HG03558 (cell line): Measurements from ENCODE around the gene UBE2G1.
A peak's percentile ranks its signal among the peaks of the same experiment; 100 is the strongest.
"Not testable (repeated sequence)": the region's sequence is repeated elsewhere in the genome, so short reads cannot be mapped to it uniquely, and the experiment has no call there.

Source experiments
- ATAC-seq: cut with Tn5 transposase; IDR thresholded peaks from one replicate; pipeline ENCODE4 v1.9.1; 2021; ENCODE audit warnings: moderate number of reproducible peaks; ENCODE audit not compliant: unreplicated experiment; ENCODE audit errors: extremely low read depth

Gene UBE2G1

DNA sequence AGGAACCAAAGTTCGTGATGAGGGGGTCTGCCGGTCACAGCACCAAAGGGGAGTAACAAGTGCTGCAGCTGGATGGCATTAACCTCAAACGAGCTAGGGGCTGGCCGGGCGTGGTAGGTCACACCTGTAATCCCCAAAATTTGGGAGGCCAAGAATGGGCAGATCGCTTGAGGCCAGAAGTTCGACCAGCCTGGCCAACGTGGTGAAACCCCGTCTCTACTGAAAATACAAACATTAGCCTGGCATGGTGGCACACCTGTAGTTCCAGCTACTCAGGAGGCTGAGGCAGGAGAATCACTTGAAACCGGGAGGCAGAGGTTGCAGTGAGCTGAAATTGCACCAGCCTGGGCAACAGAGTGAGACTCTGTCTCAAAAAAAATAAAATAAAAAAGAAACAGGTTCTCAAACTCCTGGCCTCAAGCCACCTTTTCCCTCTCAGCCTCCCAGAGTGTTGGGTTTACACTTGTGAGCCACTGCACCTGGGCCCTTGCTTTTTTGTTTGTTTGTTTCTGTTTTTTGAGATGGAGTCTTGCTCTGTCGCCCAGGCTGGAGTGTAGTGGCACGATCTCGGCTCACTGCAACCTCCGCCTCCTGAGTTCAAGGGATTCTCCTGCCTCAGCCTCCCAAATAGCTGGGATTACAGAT lies 9.4 kb upstream of the UBE2G1 start:
- not testable (repeated sequence) for ATAC-seq

DNA sequence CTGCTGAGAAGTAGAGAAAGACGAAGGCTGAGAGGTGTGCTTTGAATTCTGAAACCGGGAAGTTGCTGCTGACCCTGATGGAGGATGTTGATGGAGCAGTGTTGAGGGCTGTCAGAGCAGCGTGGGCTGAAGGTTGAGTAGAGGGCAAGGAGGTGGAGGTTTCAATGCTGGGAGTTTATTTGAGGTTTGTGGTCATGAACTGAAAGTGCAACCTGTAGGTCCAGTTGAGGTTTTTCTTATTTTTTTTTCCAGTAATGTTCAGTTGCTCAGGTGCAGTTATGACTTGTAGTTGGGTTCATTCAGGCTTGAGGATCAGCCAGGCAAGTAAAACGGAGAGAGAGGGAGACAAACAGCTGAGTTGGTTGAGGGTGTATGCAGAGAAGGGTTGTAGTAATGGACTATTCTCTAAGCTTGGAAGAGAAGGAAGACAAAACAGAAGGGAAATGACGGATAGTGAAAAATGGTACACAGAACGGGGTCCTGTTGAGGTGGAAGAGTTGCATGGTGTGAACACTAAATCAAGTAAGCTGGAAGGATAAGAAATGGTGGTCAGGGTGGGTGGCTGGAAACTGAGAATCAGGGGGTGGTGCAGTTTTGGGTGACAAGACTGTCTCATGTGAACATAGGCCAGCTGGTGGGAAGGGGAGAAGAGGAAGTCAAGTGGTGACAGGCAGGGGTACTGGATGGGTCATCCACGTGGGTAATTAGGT lies 8.7 kb upstream of the UBE2G1 start:
- peak; percentile 56 for ATAC-seq

DNA sequence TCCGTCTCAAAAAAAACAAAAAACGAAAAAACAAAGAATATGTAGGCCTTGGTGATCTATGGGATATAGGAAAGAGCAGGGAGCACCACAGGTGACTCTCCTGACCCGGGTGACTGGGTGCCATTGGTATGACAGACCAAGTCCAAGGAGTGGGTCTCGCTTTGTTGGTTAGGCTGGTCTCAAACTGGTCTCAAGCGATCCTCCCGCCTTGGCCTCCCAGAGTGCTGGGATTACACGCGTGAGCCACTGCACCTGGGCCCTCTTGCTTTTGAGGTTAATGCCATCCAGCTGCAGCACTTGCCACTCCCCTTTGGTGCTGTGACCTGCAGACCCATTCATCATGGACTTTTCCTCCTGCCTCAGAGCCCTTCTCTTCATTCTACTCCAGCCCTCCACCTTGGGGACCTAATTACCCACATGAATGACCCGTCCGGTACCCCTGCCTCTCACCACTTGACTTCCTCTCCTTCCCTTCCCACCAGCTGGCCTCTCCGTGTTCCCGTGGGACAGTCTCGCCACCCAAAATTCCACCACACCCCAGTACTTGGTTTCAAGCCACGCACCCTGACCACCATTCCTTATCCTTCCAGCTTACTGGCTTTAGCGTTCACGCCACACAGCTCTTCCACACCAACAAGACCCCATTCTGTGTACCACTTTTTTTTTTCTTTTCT lies 3.2 kb upstream of the UBE2G1 start:
- no peak for ATAC-seq

DNA sequence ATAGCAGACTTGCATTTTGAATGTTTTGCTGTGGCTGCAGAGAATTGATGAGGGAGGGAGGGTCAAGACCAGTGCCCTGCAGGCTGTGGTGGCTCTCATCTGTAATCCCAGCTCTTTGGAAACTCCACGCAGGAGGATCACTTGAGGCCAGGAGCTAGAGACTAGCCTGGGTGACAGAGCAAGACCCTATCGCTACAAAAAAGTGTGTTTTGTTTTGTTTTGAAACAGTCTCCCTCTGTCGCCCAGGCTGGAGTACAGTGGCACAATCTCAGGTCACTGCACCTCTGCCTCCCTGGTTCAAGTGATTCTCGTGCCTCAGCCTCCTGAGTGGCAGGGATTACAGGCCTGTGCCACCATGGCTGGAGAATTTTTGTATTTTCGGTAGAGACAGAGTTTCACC lies 1.9 kb upstream of the UBE2G1 start:
- no peak for ATAC-seq

DNA sequence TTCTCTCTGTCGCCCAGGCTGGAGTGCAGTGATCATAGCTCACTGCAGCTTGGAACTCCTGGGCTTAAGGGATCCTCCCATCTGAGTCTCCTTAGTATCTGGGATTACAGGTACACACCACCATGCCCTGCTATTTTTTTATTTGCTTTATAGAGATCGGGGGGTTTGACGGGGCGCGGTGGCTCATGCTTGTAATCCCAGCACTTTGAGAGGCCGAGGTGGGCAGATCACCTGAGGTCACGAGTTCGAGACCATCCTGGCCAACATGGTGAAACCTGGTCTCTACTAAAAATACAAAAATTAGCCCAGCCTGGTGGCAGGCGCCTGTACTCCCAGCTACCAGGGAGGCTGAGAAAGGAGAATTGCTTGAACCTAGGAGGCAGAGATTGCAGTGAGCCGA lies 702 bp upstream of the UBE2G1 start:
- not testable (repeated sequence) for ATAC-seq

DNA sequence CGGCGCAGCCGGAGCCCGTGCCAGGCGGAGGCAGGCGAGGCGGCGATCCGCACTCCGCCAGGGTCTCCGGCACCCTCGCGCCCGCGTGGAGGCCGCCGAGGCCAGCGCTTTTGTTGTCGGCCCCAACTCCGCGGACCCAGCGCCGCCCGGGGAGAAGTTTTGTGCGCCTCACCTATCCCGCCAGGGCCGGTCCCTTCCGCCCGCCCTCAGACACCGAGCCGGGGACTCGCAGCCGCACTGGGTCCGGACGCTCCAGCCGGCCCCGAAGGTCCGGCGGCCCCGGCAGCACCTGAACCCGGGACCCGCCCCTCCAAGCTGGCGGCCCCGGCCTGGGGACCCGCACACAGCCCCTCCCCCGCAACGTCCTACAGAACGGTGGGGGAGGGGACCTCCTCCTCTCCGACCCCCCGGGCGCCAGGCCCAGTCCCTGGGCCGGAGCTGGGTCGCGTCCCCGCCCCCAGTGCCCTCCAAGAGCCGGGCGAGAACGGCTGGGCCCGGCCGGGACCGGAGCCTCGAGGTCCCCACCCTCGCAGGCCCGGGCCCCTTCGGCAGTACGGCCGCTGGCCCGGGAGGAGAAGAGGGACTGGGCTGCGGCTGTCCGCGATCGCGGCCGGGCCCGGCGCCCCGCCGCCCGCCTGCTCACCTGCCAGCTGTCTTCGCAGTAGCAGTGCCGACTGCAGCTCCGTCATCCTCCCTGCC lies 698 bp downstream of the UBE2G1 start:
- no peak for ATAC-seq

DNA sequence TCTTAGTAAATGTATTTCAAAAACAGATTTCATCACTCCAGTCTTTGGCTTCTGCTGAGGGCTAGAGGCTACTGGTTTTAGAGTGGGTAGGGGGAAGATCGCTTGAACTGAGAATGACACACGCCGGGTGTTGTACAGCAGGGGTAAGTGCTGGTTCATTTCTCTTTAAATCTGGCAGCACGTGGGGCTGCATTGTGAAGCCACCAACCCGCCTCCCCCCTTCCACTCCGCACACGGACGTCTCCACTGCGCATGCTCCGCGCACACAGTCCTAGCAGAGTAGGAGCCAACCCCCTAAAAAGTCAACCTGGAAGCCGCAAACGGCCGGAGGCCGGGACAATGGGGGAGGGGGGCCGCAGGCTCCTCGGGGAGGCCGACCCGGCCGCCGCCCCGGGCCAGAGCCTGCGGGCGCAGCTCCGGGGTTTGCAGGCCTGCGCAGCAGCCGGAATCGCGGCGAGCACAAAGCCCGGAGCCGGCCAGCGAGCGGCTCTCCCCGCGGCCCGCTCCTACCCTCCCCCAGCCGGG lies 1.3 kb downstream of the UBE2G1 start:
- ATAC-seq = peak; percentile 36

DNA sequence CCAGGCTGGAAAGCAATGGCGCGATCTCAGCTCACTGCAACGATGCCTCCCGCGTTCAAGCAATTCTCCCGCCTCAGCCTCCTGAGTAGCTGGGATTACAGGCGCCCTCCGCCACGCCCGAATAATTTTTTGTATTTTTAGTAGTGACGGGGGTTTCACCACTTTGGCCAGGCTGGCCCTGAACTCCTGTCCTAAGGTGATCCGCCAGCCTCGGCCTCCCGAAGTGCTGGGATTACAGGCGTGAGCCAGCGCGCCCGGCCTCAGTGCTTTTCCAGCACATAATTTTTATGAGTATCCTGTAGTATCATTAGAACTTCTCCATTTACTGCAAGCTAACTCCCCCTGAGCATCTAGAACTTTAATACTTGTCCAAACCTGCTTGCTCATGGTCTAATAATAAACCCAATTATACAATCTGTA lies 1.8 kb downstream of the UBE2G1 start:
- ATAC-seq = no peak

DNA sequence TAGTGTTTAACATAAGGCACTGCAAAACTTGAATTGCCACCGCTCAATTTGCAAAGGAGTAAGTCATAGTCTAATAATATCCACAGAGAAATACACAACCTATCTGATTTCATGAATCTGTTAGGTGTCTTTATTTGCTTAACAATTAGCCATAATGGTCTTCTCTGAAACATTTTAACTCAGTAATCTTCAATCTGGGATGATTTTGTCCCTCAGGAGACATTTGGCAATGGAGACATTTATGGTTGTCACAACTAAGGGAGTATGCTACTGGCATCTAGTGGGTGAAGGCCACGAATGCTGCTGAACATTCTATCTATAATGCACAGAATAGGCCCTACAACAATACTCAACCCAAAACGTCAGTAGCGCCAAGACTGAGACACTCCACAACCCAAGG lies 4.3 kb downstream of the UBE2G1 start:
- ATAC-seq = no peak

DNA sequence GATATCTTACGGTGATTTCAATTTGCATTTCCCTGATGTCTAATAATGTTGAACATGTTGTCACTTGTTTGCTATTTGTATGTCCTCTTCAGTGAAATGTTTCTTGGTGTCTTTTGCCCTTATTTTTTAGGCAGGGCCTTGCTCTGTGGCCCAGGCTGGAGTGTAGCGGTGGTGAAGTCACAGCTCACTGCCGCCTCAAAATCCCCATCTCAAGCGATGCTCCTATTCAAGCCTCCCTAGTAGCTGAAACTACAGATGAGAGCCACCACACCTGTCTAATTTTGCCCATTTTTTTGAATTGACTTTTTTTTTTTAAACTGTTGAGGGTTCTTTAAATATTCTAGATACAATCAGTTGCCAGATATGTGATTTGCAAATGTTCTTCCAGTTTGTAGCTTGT lies 8.3 kb downstream of the UBE2G1 start:
- no peak for ATAC-seq

DNA sequence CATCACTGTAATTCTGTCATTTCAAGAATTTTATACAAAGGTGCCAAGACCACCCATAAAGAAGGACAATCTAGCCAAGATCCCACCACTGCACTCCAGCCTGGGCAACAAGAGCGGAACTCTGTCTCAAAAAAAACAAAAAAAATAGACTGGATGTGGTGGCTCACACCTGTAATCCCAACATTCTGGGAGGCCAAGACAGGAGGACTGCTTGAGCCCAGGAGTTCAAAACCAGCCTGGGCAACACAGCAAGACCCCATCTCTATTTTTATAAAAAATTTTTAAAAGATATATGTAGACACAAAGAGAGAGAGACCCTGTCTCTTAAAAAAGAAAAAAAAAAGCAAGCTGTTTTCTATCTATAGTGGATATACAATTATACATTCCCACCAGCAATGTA lies 8.8 kb downstream of the UBE2G1 start:
- ATAC-seq = no peak

DNA sequence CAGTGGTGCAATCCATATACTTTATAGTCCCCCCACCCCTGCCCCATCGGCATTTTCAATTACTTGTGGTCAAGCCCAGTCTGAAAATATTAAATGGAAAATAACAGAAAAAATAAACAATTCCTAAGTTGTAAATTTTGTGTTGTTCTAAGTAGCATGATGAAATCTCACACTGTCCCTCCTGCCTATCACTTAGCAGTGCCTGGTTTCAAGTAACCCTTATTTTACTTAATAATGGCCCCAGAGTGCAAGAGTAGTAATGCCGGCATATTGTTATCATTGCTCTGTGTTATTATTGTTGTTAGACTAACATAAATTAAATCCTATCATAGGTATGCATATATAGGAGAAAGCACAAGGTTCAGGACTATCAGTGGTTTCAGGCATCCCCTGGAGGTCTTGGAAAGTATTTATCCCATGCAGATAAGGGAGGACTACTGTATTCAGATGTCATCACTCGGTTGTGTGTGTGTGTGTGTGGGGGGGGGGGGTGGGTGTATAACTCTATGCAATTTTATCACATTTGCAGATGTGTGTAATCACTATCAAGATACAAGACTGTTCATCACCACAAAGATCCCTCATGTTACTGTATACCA lies 9.3 kb downstream of the UBE2G1 start:
- no peak for ATAC-seq

DNA sequence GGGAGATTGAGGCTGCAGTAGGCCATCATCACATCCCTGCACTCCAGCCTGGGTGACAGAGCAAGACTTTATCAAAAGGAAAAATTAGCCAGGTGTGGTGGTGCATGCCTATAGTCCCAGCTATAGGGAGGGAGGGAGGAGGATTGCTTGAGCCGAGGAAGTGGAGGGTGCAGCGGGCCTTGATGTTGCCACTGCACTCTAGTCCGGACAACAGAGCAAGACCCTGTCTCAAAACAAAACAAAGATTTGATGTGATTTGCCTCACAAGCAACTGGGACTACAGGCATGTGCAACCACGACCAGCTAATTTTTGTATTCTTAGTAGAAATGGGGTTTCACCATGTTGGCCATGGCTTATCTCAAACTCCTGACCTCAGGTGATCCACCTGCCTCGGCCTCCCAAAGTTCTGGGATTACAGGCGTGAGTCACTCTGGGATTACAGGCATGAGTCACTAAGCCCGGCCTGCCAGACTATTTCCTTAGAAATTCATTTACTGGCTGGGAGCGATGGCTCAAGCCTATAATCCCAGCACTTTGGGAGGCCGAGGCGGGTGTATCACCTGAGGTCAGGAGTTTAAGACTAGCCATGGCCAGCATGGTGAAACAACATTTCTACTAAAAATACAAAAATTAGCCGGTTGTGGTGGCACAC lies 11.5 kb downstream of the UBE2G1 start:
- ATAC-seq = no peak

DNA sequence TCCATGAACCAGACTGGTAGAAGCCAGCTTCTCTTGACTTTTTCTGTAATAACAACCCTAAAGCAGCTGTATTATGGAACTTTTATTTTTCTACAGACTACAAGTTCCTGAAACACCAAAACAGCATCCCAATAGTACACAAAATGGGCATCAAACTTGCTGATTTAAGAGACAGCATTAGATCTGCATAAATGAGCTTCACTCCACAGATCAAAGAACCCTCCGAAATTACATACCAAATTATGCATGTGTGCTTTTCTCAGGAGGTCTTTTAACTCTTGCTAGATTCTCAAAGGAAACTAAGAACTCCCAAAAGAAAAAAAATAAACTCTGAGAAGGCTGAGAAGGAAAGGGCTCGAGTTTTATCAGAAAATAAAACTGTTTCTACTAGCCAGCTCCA lies 12.3 kb downstream of the UBE2G1 start:
- ATAC-seq = no peak

DNA sequence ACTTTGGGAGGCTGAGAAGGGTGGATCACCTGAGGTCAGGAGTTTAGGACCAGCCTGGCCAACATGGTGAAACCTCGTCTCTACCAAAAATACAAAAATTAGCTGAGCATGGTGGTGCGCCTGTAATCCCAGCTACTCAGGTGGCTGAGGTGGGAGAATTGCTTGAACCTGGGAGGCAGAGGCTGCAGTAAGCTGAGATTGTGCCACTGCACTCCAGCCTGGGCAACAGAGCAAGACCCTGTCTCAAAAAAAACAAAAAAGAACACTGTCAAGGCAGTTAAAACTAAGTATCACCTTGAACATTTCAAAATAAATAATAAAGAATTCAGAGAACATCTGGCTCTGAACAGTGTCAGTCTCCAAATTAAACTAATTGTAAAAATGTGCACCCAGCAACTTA lies 16.3 kb downstream of the UBE2G1 start:
- ATAC-seq = not testable (repeated sequence)

DNA sequence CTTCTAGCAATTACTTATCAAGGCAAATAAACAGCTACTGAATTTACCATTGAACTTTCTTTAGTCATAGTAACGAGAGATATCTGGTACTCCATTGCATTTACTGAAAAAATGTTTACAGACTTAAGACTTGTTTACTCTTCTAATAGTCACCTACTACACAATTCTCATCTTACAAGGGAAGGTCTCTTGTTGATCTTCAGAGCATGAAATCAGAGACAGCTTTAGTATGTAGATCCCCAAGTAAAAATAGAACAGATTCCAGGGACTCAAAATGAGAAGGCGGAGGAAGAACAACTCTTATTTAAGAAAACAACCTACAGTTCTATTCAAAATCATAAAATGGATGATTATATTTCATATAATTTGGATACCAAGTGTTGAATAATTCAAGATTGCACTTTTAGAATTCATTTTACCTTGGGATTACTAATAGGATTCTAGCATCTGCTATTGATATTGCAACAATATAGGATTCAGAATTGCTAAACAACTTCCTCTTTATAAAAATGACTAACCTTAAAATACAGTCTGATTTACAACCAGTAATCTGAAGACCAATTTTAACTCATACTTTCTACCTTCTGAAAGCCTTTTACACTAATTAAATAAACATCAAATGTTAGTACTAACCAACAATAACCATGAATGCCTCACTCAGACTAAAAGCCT lies 20.8 kb downstream of the UBE2G1 start:
- ATAC-seq = no peak

DNA sequence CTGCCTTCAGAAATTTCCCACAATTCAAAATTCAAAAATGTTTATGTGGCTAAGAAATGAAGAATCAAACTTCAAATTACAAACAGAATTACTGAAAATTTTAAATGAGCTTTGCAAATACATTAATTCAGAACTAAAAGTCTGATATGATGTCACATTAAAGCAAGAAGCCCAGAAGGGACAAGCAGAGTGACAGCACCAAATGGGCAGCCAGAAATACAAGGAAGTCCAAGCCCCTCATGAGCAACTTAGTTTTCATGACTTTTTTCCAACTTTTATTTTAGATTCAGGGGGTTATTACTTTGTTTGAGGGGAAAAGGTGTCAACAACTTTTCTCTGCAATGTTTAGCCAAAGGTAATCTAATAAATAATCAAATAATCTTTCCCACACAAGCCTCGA lies 21.5 kb downstream of the UBE2G1 start:
- ATAC-seq = no peak

DNA sequence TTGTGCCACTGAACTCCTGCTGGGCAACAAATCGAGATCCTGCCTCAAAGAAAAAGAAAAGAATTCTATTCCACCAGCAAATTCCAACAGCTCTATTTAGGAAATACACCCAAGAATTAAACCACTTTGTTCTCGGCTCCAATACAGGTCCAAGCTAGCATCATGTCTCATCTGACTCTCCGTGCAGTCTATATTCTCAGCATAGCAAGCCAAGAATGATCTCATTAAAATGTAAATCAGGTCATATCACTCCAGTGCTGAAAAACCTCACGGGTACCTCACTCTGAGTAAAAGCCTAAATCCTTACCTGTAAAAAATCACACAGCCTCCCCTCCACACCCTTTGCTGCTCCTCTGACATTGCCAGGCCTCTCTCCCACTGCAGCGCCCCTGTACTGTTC lies 23.9 kb downstream of the UBE2G1 start:
- no peak for ATAC-seq

DNA sequence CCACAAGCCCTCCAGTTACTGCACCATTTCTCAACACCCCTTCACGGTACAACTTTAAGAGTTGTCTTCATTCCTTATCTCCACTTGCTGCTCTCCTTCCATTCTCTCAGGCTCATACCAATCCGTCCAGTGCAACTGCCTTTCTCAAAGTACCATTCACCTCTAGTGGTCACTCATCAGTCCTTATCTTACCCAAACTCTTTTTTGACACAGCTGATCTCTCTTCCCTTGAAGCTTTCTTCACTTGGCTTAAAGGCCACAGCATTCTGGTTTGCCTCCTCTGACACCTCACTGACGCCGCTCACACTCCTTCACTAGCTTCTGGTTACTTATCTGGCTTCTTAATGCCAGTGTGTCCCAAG lies 24.9 kb downstream of the UBE2G1 start:
- ATAC-seq = no peak
